ENCODE results near the gene CASZ1.
A peak's percentile ranks its signal among the peaks of the same experiment; 100 is the strongest.

CASZ1 gene

DNA sequence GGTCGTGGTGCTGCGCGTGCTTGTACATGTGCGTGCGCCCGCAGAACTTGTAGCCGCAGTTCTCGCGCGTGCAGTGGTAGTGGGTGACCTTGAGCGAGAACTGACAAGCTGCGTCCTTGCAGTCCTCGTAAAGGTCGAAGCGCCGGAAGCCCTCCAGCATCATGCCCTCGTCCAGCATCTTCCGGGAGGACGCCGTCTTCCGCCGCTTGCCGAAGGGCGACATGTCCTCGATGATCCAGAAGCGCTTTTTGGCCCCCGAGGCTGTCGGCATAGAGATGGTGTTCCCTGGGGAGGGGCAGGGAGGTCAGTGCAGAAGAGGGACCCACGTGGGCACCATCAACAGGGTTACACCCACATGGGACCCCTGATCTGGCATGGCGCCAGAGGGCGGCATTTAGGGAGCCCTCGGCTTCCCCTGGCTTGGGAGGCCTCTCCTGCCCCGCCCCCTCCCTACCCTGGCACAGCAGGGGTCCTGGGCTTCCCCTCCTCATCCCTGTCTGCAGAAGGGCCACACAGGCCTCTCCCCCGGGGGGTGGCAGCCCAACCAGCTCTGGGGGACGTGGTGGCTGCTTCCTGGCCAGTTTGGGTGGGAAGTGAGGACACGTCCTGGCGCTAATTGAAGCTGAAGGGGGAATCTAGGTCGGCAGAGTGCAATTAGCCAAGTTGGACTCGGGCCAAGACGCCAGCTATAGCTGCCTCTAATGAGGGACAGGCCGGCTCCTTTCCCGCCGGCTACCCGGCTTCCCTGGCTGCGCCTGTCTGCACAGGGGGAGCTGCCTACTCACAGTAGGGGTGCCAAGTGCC, 156.5 kb downstream of the CASZ1 start:
- peaks cover 5% of the 10 kb centered on the region for H3K4me1 ChIP-seq (ENCODE audit: control insufficient read depth, insufficient read depth, low read length, poor library complexity, severe bottlenecking)
- no peak for DNase-seq
- no peaks in the 10 kb centered on the region for H3K36me3 ChIP-seq (ENCODE audit: control insufficient read depth, insufficient read depth, low read length)
- H3K27me3 ChIP-seq (replicated peaks; ENCODE audit: control insufficient read depth, insufficient read depth, low read length, poor library complexity, severe bottlenecking), result no peaks in the 10 kb centered on the region
- H3K4me3 ChIP-seq (ENCODE audit: insufficient read depth, low read depth, low read length, poor library complexity, severe bottlenecking), result no peak overlapping the region
- no peak overlapping the region for H3K27ac ChIP-seq (ENCODE audit: insufficient read depth, low read length, poor library complexity, severe bottlenecking)
- no peaks in the 10 kb centered on the region for H3K9me3 ChIP-seq (ENCODE audit: control insufficient read depth, low read length)

GRCh38 chr1:10639011-10639774, 157.3 kb downstream of the CASZ1 start:
- no peak overlapping the region for H3K4me3 ChIP-seq (ENCODE audit: insufficient read depth, low read depth, low read length, poor library complexity, severe bottlenecking)
- H3K36me3 ChIP-seq (ENCODE audit: control insufficient read depth, insufficient read depth, low read length), result no peaks in the 10 kb centered on the region
- H3K4me1 ChIP-seq (ENCODE audit: control insufficient read depth, insufficient read depth, low read length, poor library complexity, severe bottlenecking), result peaks cover 5% of the 10 kb centered on the region
- no peaks in the 10 kb centered on the region for H3K9me3 ChIP-seq (ENCODE audit: control insufficient read depth, low read length)
- no peak overlapping the region for H3K27ac ChIP-seq (ENCODE audit: insufficient read depth, low read length, poor library complexity, severe bottlenecking)
- DNase-seq, result no peak
- H3K27me3 ChIP-seq (replicated peaks; ENCODE audit: control insufficient read depth, insufficient read depth, low read length, poor library complexity, severe bottlenecking), result no peaks in the 10 kb centered on the region

- Histone ChIP-seq H3K27me3 (replicated peaks; ENCODE audit: control insufficient read depth, insufficient read depth, low read length, poor library complexity, severe bottlenecking) (no peaks in the 10 kb centered on the region), H3K36me3 (ENCODE audit: control insufficient read depth, insufficient read depth, low read length) (no peaks in the 10 kb centered on the region), H3K27ac (ENCODE audit: insufficient read depth, low read length, poor library complexity, severe bottlenecking) (no peak overlapping the region), H3K4me1 (ENCODE audit: control insufficient read depth, insufficient read depth, low read length, poor library complexity, severe bottlenecking) (peaks cover 5% of the 10 kb centered on the region), H3K4me3 (ENCODE audit: insufficient read depth, low read depth, low read length, poor library complexity, severe bottlenecking) (peak overlapping the region; percentile 36), H3K9me3 (ENCODE audit: control insufficient read depth, low read length) (no peaks in the 10 kb centered on the region)
- no peak for DNase-seq
Measured at GRCh38 chr1:10638559-10639005, 157.9 kb downstream of the CASZ1 start.

DNA sequence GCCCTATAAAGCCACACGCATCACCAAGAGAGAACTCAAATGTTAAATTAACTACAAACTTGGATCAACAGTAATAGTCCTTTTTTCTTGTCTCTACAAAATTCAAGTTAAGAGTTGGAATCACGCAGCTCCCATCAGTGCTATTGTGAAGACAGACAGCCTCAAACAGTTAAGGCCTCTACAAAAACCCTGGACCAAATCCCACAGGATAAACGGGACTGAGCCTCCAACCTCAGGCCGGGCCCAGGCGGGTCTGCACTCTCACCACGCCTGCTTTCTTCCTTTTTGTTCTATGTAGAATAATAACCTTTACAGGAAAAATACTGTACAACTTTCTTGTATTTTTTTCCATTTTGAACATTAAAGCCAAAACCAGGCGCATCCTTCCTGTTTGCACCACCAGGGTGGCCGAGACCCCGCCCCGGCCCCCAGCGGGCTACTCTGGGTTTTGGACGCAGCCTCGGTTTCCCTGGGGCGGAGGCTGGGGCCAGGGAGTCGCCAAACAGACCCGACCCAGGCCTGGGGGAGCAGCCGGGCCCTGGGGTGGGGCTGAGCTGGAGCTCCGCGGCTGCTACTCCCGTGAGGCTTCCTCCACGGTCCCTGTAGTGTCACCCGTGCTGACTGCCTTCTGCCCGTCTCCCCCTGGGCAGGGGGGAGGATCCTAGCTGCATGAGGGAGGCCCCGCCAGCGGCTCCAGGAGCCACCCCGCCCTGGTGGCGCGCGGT, 158.4 kb downstream of the CASZ1 start:
- Histone ChIP-seq H3K4me3 (ENCODE audit: insufficient read depth, low read depth, low read length, poor library complexity, severe bottlenecking) (peak overlapping the region; percentile 36), H3K9me3 (ENCODE audit: control insufficient read depth, low read length) (no peaks in the 10 kb centered on the region), H3K36me3 (ENCODE audit: control insufficient read depth, insufficient read depth, low read length) (peaks cover 3% of the 10 kb centered on the region), H3K27ac (ENCODE audit: insufficient read depth, low read length, poor library complexity, severe bottlenecking) (no peak overlapping the region), H3K27me3 (replicated peaks; ENCODE audit: control insufficient read depth, insufficient read depth, low read length, poor library complexity, severe bottlenecking) (no peaks in the 10 kb centered on the region), H3K4me1 (ENCODE audit: control insufficient read depth, insufficient read depth, low read length, poor library complexity, severe bottlenecking) (peaks cover 5% of the 10 kb centered on the region)
- DNase-seq, result no peak

DNA sequence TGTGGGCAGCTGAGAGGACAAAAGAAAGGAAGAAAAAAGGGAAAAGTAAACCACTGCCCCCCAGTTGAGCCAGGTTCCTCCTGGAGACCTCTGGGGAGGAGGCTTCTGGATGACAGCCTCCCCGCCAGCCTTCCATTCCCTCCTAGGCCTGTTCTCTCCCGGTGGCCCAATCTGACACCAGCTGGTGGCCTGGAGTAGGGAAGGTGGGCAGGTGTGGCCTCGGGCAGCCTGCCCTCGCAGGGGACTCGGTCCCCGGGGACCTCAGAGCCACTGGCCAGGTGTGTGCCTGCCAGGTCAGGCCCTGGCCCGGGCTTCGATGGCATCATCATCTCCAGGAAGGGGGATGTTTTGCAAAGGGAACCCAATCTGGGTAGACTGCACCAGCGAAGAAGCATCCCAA, 159.0 kb downstream of the CASZ1 start:
- Histone ChIP-seq H3K36me3 (ENCODE audit: control insufficient read depth, insufficient read depth, low read length) (peaks cover 6% of the 10 kb centered on the region), H3K27ac (ENCODE audit: insufficient read depth, low read length, poor library complexity, severe bottlenecking) (no peak overlapping the region)
- DNase-seq, result no peak

DNA sequence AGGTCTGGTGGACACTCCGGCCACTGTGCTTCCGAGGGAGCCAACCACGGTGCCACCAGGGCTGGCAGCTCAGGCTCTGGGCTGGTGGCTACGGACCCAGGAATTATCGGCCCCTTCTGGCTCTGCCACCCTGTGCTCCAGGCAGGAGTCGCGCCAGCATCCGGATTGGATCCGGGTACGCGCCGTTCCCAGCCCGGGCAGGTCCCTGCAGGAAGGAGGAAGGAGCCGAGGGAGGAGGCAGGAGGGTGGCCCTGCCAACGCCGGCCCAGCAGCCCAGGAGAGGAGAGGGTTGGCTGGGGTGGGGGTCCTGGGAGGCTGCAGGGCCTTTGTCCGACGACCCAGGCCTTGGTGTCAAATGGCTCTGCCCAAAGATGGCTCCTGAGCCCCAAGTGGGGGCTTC, 160.5 kb downstream of the CASZ1 start:
- H3K4me3 ChIP-seq (ENCODE audit: insufficient read depth, low read depth, low read length, poor library complexity, severe bottlenecking), result no peak overlapping the region

More for the DNA sequence above, 159.0 kb downstream of the CASZ1 start:
- Histone ChIP-seq H3K27me3 (replicated peaks; ENCODE audit: control insufficient read depth, insufficient read depth, low read length, poor library complexity, severe bottlenecking) (no peaks in the 10 kb centered on the region), H3K9me3 (ENCODE audit: control insufficient read depth, low read length) (no peaks in the 10 kb centered on the region), H3K4me1 (ENCODE audit: control insufficient read depth, insufficient read depth, low read length, poor library complexity, severe bottlenecking) (peaks cover 5% of the 10 kb centered on the region), H3K4me3 (ENCODE audit: insufficient read depth, low read depth, low read length, poor library complexity, severe bottlenecking) (no peak overlapping the region)

GRCh38 chr1:10635085-10635896, 161.2 kb downstream of the CASZ1 start:
- H3K4me3 ChIP-seq (ENCODE audit: insufficient read depth, low read depth, low read length, poor library complexity, severe bottlenecking), result no peak overlapping the region

More for the DNA sequence above, 160.5 kb downstream of the CASZ1 start:
- H3K9me3 ChIP-seq (ENCODE audit: control insufficient read depth, low read length), result no peaks in the 10 kb centered on the region
- H3K36me3 ChIP-seq (ENCODE audit: control insufficient read depth, insufficient read depth, low read length), result peaks cover 6% of the 10 kb centered on the region
- H3K27ac ChIP-seq (ENCODE audit: insufficient read depth, low read length, poor library complexity, severe bottlenecking), result no peak overlapping the region
- DNase-seq, result no peak
- H3K4me1 ChIP-seq (ENCODE audit: control insufficient read depth, insufficient read depth, low read length, poor library complexity, severe bottlenecking), result peaks cover 5% of the 10 kb centered on the region
- no peaks in the 10 kb centered on the region for H3K27me3 ChIP-seq (replicated peaks; ENCODE audit: control insufficient read depth, insufficient read depth, low read length, poor library complexity, severe bottlenecking)

GRCh38 chr1:10634428-10635084, 161.9 kb downstream of the CASZ1 start:
- Histone ChIP-seq H3K9me3 (ENCODE audit: control insufficient read depth, low read length) (no peaks in the 10 kb centered on the region), H3K36me3 (ENCODE audit: control insufficient read depth, insufficient read depth, low read length) (peaks cover 10% of the 10 kb centered on the region), H3K27me3 (replicated peaks; ENCODE audit: control insufficient read depth, insufficient read depth, low read length, poor library complexity, severe bottlenecking) (no peaks in the 10 kb centered on the region), H3K27ac (ENCODE audit: insufficient read depth, low read length, poor library complexity, severe bottlenecking) (no peak overlapping the region), H3K4me1 (ENCODE audit: control insufficient read depth, insufficient read depth, low read length, poor library complexity, severe bottlenecking) (peaks cover 5% of the 10 kb centered on the region), H3K4me3 (ENCODE audit: insufficient read depth, low read depth, low read length, poor library complexity, severe bottlenecking) (no peak overlapping the region)
- DNase-seq, result no peak

More at GRCh38 chr1:10635085-10635896, 161.2 kb downstream of the CASZ1 start:
- H3K9me3 ChIP-seq (ENCODE audit: control insufficient read depth, low read length), result no peaks in the 10 kb centered on the region
- peaks cover 5% of the 10 kb centered on the region for H3K4me1 ChIP-seq (ENCODE audit: control insufficient read depth, insufficient read depth, low read length, poor library complexity, severe bottlenecking)
- H3K27me3 ChIP-seq (replicated peaks; ENCODE audit: control insufficient read depth, insufficient read depth, low read length, poor library complexity, severe bottlenecking), result no peaks in the 10 kb centered on the region
- no peak for DNase-seq
- H3K27ac ChIP-seq (ENCODE audit: insufficient read depth, low read length, poor library complexity, severe bottlenecking), result no peak overlapping the region
- H3K36me3 ChIP-seq (ENCODE audit: control insufficient read depth, insufficient read depth, low read length), result peaks cover 6% of the 10 kb centered on the region

GRCh38 chr1:10634075-10634427, 162.4 kb downstream of the CASZ1 start:
- Histone ChIP-seq H3K4me1 (ENCODE audit: control insufficient read depth, insufficient read depth, low read length, poor library complexity, severe bottlenecking) (peaks cover 5% of the 10 kb centered on the region), H3K4me3 (ENCODE audit: insufficient read depth, low read depth, low read length, poor library complexity, severe bottlenecking) (no peak overlapping the region), H3K9me3 (ENCODE audit: control insufficient read depth, low read length) (no peaks in the 10 kb centered on the region)

More at GRCh38 chr1:10634075-10634427, 162.4 kb downstream of the CASZ1 start:
- no peak for DNase-seq
- H3K27me3 ChIP-seq (replicated peaks; ENCODE audit: control insufficient read depth, insufficient read depth, low read length, poor library complexity, severe bottlenecking), result no peaks in the 10 kb centered on the region
- H3K27ac ChIP-seq (ENCODE audit: insufficient read depth, low read length, poor library complexity, severe bottlenecking), result no peak overlapping the region
- H3K36me3 ChIP-seq (ENCODE audit: control insufficient read depth, insufficient read depth, low read length), result peaks cover 13% of the 10 kb centered on the region

Measured in effector memory CD4-positive, alpha-beta T cell (primary cell).